SH-SY5Y (cell line): ENCODE measurements around the gene CENPT.

Source experiments
- GATA2 ChIP-seq: IDR thresholded peaks from 2 replicates; pipeline ENCODE4 v1.6.1; 2011; ENCODE audit warnings: mild to moderate bottlenecking, low read depth, low read length
- GATA3 ChIP-seq: IDR thresholded peaks from 2 replicates; pipeline ENCODE4 v1.6.1; 2011; ENCODE audit warnings: low read depth, mild to moderate bottlenecking, low read length, moderate library complexity

Gene CENPT

DNA sequence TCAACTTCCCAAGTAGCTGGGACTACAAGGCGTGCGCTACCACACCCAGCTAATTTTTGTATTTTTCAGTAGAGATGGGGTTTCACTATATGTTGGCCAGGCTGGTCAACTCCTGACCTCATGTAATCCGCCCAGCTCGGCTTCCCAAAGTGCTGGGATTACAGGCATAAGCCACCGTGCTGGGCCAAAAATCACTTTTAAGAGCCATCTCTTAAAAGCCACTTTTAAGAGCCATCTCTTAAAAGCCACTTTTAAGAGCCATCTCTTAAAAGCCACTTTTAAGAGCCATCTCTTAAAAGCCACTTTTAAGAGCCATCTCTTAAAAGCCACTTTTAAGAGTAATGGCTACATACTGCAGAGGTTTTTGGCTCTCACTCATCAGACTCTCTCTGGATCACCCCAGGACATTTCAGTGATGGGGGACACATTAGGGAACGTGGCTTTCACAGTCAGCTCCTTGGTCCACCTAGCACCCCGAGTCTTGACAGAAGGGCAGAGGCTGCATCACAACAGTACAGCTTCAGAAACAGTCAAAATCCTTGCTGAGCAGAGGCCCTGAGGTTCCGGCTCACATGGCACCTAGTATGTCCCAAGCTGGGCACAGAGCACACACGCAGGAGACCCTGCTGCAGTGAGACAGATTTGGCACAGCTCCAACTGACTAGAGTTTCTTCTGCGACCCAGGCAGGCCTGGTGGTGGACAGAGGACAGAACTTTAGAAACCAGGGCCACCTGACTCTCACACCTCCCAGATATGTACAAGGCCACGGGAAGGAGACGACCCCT is 64.7 kb downstream of the CENPT start:
- no peak for TF ChIP-seq GATA3

DNA sequence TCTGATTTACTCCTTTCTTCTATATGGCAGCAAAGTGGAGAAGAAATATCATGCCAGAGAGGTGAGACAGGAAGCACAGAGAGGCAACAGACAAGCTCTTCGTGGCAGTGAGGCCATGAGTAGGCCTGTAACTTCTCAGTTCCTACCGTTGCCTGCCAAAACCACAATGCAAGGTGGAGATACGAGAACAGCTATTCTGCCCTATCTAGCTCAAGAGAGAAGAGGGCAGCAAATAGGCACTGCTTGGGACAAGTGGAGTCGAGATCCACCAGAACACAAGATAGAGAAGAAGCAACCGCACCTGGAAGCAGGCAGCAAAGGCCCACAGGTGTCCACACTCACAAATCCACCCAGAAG is 66.0 kb downstream of the CENPT start:
- TF ChIP-seq GATA3: no peak
- no peak for TF ChIP-seq GATA2

DNA sequence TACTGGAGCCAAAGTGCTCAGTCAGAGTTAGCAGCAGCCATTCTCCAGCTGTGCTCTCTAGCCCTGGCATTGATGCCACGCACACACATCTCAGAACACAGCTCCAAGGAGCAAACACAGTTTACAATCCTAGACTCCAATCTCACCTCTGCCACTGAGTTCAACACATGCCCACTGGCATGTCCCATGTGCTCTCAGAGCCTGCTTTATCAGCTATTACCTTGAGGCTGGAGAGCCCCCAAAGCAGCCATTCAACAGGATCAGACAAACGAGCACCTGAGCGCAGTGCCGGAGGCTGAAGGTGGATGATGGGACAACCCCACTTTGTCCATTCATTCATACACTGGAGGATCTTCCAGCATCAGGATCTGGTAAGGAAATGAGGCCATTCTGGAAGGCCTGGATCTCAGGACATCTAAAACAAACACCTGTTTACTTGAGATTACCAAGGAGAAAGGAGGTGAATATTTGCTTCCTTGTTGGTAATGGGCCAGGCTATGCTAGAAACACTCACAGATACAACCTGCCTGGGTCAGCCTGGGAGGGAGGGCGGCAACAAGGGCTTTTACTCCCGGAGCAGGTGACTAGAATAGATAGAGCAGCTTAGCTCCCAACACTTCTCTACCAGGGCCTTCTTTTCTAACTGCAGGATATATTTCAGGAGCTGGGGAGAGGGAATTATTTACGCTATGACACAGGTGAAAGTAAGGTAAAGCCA is 66.5 kb downstream of the CENPT start:
- TF ChIP-seq GATA3: no peak
- no peak for TF ChIP-seq GATA2

DNA sequence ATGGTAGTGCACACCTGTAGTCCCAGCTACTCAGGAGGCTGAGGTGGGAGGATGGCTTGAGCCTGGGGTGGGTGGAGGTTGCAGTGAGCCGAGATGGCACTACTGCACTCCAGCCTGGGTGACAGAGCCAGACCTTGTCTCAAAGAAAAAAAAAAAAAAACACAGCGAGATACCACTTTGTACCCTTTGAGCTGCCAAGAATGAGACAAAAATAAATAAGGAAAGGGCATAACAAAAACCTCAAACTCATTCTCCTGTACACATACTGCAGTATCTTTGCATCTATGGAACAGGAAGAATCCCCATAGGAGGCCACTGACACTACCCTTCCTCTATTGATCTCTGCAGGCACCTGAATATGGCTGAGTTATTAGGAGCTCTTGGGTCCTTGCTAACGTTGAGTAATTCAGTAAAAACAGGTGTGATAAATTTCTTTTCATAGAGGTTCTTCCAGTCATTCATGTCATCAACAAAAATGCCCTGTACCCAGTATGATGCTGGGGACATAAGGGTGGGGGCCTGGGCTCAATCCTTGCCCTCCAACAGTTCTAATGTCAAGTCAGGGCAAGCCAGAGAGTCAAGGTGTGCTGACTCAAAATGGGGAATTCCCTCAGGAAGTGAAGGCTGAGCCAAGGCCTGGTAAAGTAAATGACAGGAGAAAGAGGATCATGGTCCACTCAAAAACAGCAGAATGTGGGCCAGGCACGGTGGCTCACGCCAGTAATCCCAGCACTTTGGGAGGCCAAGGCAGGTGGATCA is 68.1 kb downstream of the CENPT start:
- TF ChIP-seq GATA3: no peak
- no peak for TF ChIP-seq GATA2
